PFSK-1 (cell line): Measurements from ENCODE around the gene AQP1.

Experiments
- FOXP2 ChIP-seq: optimal IDR thresholded peaks from 2 replicates; pipeline ENCODE3; 2011; ENCODE audit warnings: borderline replicate concordance, control low read depth, inconsistent platforms; ENCODE audit not compliant: insufficient read depth; ENCODE audit errors: extremely low read length, extremely low read depth
- POLR2AphosphoS5 ChIP-seq: IDR thresholded peaks from 2 replicates; pipeline ENCODE4 v1.6.1; 2012; ENCODE audit warnings: low read depth, mild to moderate bottlenecking, control low read depth, low read length, moderate library complexity
- SIN3A ChIP-seq: IDR thresholded peaks from 2 replicates; pipeline ENCODE4 v1.6.1; 2012; ENCODE audit warnings: mild to moderate bottlenecking, low read length, moderate library complexity, borderline replicate concordance; ENCODE audit not compliant: insufficient read depth
- TAF1 ChIP-seq: IDR thresholded peaks from 2 replicates; pipeline ENCODE4 v1.6.1; 2012; ENCODE audit warnings: low read length, control low read depth, borderline replicate concordance; ENCODE audit not compliant: insufficient read depth
- TF ChIP-seq, protein P1 (sequence below), 2 experiments: IDR thresholded peaks; 2 replicates each; pipeline versions ENCODE4 v1.6.1 to v1.8.0; 2011 to 2012; ENCODE audit warnings: low read depth in 2 of 2, low read length in 2 of 2, control low read depth in 1 of 2, inconsistent platforms in 1 of 2, mild to moderate bottlenecking in 1 of 2, moderate library complexity in 1 of 2; ENCODE audit not compliant: insufficient read depth in 1 of 2

The AQP1 gene

DNA sequence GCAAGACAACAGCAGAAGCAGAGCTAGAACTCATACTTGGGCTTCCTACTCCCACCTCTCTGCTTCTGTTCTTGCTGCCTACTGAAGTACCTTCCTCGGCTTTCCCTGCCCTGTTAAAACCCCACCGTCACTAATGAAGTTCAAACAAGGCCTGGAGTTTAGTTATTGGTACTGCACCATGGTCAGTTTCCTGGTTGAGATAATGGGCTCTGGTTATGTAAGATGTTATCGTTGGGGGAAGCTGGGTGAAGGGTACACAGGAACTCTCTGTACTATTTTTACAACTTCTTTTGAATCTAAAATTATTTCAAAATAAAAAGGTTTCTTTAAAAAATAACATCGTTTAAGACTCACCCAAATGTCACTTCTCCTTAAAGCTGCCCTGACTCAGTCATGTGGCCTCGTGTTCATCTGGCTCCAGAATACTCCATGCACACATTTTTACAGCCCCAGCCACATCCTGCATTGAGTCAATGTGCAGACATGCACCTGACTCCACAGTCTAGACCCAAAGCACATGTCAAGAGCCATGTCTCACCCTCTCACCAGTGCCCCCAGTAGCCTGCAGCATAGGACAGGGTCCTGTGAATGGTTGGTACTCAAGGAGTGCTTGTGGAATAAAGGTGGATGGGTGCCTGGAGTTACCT is 36.9 kb upstream of the AQP1 start:
- TF ChIP-seq FOXP2 = no peak
- TF ChIP-seq, protein P1, sequence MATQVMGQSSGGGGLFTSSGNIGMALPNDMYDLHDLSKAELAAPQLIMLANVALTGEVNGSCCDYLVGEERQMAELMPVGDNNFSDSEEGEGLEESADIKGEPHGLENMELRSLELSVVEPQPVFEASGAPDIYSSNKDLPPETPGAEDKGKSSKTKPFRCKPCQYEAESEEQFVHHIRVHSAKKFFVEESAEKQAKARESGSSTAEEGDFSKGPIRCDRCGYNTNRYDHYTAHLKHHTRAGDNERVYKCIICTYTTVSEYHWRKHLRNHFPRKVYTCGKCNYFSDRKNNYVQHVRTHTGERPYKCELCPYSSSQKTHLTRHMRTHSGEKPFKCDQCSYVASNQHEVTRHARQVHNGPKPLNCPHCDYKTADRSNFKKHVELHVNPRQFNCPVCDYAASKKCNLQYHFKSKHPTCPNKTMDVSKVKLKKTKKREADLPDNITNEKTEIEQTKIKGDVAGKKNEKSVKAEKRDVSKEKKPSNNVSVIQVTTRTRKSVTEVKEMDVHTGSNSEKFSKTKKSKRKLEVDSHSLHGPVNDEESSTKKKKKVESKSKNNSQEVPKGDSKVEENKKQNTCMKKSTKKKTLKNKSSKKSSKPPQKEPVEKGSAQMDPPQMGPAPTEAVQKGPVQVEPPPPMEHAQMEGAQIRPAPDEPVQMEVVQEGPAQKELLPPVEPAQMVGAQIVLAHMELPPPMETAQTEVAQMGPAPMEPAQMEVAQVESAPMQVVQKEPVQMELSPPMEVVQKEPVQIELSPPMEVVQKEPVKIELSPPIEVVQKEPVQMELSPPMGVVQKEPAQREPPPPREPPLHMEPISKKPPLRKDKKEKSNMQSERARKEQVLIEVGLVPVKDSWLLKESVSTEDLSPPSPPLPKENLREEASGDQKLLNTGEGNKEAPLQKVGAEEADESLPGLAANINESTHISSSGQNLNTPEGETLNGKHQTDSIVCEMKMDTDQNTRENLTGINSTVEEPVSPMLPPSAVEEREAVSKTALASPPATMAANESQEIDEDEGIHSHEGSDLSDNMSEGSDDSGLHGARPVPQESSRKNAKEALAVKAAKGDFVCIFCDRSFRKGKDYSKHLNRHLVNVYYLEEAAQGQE (IDR thresholded peaks at IDR 0.05; ENCODE audit: insufficient read depth in 1 of 2, low read depth in 2 of 2, low read length in 2 of 2) = no peak
- TF ChIP-seq POLR2AphosphoS5 = no peak
- no peak for TF ChIP-seq SIN3A
- TF ChIP-seq TAF1 = no peak

DNA sequence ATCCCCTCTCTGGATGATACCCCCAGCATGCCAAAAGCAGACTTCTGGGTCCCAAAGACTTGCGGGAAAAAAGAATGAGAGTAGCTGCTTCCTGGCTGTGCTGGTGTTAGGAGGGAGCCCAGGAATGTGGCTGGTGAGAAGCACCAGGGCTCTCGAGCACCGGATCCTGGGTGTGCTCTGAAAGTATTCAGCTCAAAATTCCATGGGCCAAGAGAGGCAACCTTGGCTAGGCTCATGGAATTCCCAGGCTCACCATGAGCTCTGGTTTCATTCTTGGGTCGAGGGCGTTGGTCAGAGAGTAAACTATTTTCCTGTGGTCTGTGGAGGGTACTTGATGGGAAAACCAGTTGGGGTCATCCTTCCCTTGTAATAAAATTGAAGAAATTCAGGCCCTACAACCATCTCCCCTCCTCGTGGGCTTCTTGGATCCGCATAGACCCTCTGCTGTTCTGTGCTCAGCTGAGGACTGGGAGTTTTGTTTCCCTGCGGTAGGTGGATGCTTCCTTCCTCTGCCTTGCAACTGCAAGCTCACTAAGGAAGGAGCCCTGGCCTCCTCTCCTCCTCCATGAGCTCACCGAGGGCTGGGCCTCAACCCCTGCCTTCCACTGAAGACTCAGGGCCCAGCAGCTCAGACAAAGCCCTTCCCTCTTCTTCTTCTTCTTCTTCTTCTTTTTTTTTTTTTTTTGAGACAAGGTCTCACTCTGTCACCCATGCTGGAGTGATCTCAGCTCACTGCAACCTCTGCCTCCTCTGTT is 34.5 kb upstream of the AQP1 start:
- TF ChIP-seq FOXP2 = no peak
- TF ChIP-seq TAF1 = no peak
- TF ChIP-seq SIN3A = no peak
- TF ChIP-seq, protein P1 (IDR thresholded peaks at IDR 0.05; ENCODE audit: insufficient read depth in 1 of 2, low read depth in 2 of 2, low read length in 2 of 2) = no peak
- TF ChIP-seq POLR2AphosphoS5 = no peak

DNA sequence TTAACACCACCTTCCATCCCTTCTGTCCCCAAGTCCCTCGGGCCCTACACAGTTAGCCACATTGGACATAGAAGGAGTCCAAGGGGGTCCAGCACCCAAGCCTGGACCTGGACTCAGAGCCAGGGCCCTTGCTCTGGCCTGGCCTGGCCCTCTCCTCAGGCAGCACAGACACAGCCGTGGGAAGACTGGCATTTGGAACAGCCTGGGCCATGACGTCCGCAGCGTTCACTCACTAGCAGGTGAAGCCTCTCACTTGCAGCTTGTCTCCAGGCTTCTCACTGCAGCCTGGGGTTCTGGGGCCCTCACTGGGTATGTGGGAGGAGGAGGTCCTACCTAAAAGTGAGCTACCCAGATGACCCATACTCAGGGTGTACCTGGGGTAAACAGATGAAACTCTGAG is 33.7 kb upstream of the AQP1 start:
- TF ChIP-seq, protein P1 (IDR thresholded peaks at IDR 0.05; ENCODE audit: insufficient read depth in 1 of 2, low read depth in 2 of 2, low read length in 2 of 2) = no peak
- TF ChIP-seq POLR2AphosphoS5 (no peak), SIN3A (no peak), FOXP2 (no peak), TAF1 (no peak)

DNA sequence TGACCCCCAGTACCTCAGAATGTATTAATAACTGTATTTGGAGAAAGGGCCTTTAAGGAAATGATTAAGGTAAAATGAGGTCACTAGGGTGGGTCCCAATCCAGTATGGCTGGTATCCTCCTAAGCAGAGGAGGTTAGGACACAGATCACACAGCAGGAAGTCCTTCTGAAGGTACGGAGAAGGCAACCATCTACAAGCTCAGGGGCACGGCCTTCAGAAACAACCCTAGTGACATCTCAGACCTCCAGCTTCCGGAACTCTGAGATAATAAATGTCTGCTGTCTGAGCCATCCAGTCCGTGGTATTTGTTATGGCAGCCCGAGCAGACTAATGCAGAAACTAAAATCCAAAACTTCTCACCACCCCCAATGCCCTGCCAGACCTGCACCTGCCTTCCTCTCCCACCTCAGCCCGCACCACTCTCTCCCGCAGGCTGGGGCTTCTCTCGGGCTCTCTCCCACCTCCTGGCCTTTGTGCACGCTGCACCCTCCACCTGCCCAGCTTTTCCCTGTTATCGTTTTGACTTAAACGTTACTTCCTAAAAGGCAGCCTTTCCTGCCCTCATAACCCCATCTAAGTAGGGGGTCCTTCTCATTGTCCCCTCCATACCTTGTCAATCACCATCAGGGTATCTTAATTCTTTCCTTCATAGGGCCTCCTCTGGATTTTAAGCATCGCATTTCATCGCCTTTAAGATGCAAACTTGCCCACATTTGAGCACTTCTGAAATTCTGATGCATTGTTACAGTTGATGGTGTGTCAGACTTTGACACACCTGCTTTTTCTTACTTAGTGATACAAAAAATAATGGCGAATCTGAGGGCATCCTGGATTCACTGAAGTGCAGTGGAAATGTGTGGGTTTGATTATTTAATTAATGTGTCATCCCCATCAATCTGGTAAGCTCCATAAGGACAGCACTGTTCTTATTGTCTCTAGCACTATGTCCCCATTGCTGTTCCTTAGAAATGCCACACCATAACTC is 32.2 kb upstream of the AQP1 start:
- no peak for TF ChIP-seq FOXP2
- TF ChIP-seq TAF1 = no peak
- TF ChIP-seq, protein P1 (IDR thresholded peaks at IDR 0.05; ENCODE audit: insufficient read depth in 1 of 2, low read depth in 2 of 2, low read length in 2 of 2) = no peak
- no peak for TF ChIP-seq SIN3A
- TF ChIP-seq POLR2AphosphoS5 = no peak
